A549 (cell line): Measurements from ENCODE around the gene CCDC27.

ENCODE experiments used
- ESRRA ChIP-seq: fragments of 150-350 bp; IDR thresholded peaks from 2 replicates; pipeline ENCODE4 v1.6.1; 2014; ENCODE audit warnings: mild to moderate bottlenecking, low read length, borderline replicate concordance
- MAX ChIP-seq: IDR thresholded peaks from 2 replicates; pipeline ENCODE4 v1.6.1; 2012

GRCh38 chr1:3761296-3762010 is 9.2 kb downstream of the CCDC27 start:
- TF ChIP-seq MAX, result no peak
- no peak for TF ChIP-seq ESRRA
